Spinal cord (tissue), 10 donors: ENCODE measurements around the gene CYB5D1. TPM values are rescaled to one million over a fixed set of nuclear protein-coding genes. Genes with fewer than 3 reads are reported as not detected.

Experiments
- DNase-seq, 6 donors: peaks; one replicate each; pipeline versions ENCODE4 v3.0.0 to v3.0.0-alpha.2; 2013 to 2015; ENCODE audit warnings: low spot score in 6 of 6, low read depth in 4 of 6
- H3K27ac ChIP-seq: one replicate; pipeline ENCODE4 v1.5.1; 2013; ENCODE audit warnings: low read depth, low read length, control low read depth
- H3K27me3 ChIP-seq: one replicate; pipeline ENCODE4 v1.6.1; 2013; ENCODE audit warnings: low read length; ENCODE audit not compliant: control insufficient read depth, insufficient read depth
- H3K36me3 ChIP-seq: one replicate; pipeline ENCODE4 v1.6.1; 2013; ENCODE audit warnings: low read length; ENCODE audit not compliant: control insufficient read depth, insufficient read depth
- H3K4me1 ChIP-seq: one replicate; pipeline ENCODE4 v1.6.1; 2013; ENCODE audit warnings: low read length; ENCODE audit not compliant: control insufficient read depth, insufficient read depth
- H3K4me3 ChIP-seq: one replicate; pipeline ENCODE4 v1.5.1; 2013; ENCODE audit warnings: low read depth, low read length, control low read depth
- H3K9me3 ChIP-seq: one replicate; pipeline ENCODE4 v1.6.1; 2013; ENCODE audit warnings: low read length; ENCODE audit not compliant: control insufficient read depth, insufficient read depth
- WGBS: methylation state at CpG from one replicate; pipeline ENCODE4 v1.1.5; 2013; ENCODE audit warnings: missing lambda C conversion rate; ENCODE audit not compliant: insufficient coverage; 5-methylcytosine and 5-hydroxymethylcytosine counted together
- polyA plus RNA-seq, 2 donors: library from polyadenylated mRNA; unstranded; fragments of 120-200 nt; gene quantifications; one replicate each; pipeline ENCODE4 v1.2.1, GENCODE V29; 2013; ENCODE audit not compliant: insufficient read length in 2 of 2
- total RNA-seq, 2 donors: library from RNA; depleted of rRNA in 1 of 2; stranded (reverse); fragments of 120-200 nt in 1 of 2; fragments of >200 nt in 1 of 2; gene quantifications; one replicate each; pipeline versions ENCODE4 v1.2.3 to v1.2.4, GENCODE V29; 2013 to 2014
- donor health status: healthy.

CYB5D1 gene
- total and polyA plus RNA-seq, 4 donors, result 8.2 to 21.9 (median 20.6) TPM

DNA sequence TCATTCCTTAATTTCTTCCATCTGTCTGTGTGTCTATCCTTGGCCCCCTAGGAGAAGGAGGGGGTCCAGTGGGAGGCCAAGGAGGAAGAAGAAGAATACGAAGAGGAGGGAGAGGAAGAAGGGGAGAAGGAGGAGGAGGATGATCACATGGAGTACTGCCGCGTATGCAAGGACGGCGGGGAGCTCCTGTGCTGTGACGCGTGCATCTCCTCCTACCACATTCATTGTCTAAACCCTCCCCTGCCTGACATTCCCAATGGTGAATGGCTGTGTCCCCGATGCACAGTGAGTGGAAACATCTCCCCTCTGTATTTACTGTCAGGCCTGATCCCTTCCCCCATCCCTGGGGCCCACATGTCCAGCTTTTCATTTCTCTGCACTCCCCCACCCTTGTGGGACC is 37.1 kb downstream of the CYB5D1 start:
- Histone ChIP-seq H3K4me3 (no peak overlapping the region), H3K27ac (no peak overlapping the region), H3K27me3 (no peaks in the 10 kb centered on the region), H3K9me3 (no peaks in the 10 kb centered on the region), H3K36me3 (peaks cover 92% of the 10 kb centered on the region), H3K4me1 (peaks cover 14% of the 10 kb centered on the region)
- 96% methylated on average over 4 of the region's 8 CpGs for WGBS
- no peak for DNase-seq

GRCh38 chr17:7897090-7897489 is 39.3 kb downstream of the CYB5D1 start:
- H3K27ac ChIP-seq, result no peak overlapping the region
- H3K27me3 ChIP-seq, result no peaks in the 10 kb centered on the region
- DNase-seq, result no peak
- peaks cover 93% of the 10 kb centered on the region for H3K36me3 ChIP-seq
- no peak overlapping the region for H3K4me3 ChIP-seq
- whole genome bisulfite sequencing, result 90% methylated on average over 13 of the region's 13 CpGs
- peaks cover 7% of the 10 kb centered on the region for H3K4me1 ChIP-seq
- no peaks in the 10 kb centered on the region for H3K9me3 ChIP-seq

DNA sequence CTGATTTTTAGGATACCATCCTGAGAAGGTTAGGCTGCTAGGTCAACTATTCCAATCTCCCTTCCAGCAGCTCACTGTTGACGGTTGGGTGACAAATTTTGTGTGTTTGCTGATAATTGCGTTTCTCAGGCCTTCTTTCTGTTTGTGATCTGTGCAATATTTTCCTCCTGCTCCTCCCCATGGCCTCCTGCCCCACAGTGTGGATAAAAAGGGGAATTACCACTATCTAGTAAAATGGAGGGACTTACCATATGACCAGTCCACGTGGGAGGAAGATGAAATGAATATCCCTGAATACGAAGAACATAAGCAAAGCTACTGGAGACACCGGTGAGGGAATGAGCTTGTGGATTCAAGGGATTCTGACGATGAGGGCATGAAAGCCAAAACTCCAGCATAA is 40.0 kb downstream of the CYB5D1 start:
- WGBS, result 83% methylated on average over 3 of the region's 6 CpGs
- no peaks in the 10 kb centered on the region for H3K9me3 ChIP-seq
- H3K36me3 ChIP-seq, result peaks cover 94% of the 10 kb centered on the region
- DNase-seq, result peak in 2 of 6 donors; percentile 39 to 48
- H3K4me1 ChIP-seq, result peaks cover 7% of the 10 kb centered on the region
- H3K4me3 ChIP-seq, result no peak overlapping the region
- H3K27ac ChIP-seq, result no peak overlapping the region
- H3K27me3 ChIP-seq, result no peaks in the 10 kb centered on the region

DNA sequence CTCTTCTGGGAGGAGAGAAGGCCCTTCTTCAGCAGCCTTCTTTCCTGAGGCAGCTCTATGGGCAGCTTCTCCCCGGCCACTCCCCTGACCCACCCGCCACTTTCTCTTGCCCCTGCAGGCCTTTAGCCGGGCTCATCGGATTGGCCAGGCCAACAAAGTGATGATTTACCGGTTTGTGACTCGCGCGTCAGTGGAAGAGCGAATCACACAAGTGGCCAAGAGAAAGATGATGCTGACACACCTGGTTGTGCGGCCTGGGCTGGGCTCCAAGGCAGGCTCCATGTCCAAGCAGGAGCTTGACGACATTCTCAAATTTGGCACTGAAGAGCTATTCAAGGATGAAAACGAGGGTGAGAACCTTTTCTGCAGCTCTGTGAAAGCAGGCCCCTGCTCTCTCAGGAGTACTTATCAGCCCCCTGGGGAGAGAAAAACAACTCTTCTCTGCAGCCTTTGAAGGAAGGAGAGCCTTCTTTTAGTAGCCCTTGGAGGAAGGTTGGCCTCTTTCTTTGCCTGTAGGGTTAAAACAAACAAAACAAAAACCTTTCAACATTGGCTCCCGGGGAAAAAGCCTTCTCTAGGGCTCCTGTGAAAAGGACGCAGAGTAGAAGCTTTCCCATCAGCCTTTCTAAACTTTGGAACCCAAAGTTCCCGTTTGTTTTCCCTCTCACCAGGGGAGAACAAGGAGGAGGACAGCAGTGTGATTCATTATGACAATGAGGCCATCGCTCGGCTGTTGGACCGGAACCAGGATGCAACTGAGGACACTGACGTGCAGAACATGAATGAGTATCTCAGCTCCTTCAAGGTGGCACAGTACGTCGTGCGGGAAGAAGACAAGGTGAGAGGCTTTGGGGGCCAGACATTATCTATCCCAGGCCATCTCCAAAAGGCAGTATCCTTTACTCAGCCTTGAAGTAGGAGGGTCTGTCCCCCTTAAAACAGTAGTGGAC is 45.6 kb downstream of the CYB5D1 start:
- WGBS, result 38% methylated on average over 15 of the region's 22 CpGs
- Histone ChIP-seq H3K27ac (no peak overlapping the region), H3K27me3 (no peaks in the 10 kb centered on the region), H3K36me3 (peaks cover 92% of the 10 kb centered on the region), H3K4me1 (peaks cover 5% of the 10 kb centered on the region), H3K9me3 (no peaks in the 10 kb centered on the region), H3K4me3 (no peak overlapping the region)
- DNase-seq, result peak in 2 of 6 donors; percentile 7 to 33

DNA sequence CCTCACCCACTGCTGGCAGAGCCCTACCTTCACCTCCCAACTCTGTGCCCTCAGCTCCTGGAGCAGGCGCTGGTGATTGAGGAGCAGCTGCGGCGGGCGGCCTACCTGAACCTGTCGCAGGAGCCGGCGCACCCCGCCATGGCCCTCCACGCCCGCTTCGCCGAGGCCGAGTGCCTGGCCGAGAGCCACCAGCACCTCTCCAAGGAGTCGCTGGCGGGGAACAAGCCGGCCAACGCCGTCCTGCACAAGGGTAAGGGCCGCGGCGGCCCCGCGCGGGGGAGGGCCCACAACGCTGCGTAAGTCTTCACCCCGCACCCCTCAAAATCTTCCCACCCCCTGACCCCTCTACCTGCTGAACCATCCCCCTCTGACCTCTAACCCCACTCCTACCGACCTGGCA is 51.3 kb downstream of the CYB5D1 start:
- no peak overlapping the region for H3K27ac ChIP-seq
- 95% methylated on average over 28 of the region's 29 CpGs for WGBS
- no peaks in the 10 kb centered on the region for H3K9me3 ChIP-seq
- DNase-seq, result no peak
- no peak overlapping the region for H3K4me3 ChIP-seq
- H3K27me3 ChIP-seq, result no peaks in the 10 kb centered on the region
- H3K4me1 ChIP-seq, result peaks cover under 1% of the 10 kb centered on the region
- H3K36me3 ChIP-seq, result peaks cover 78% of the 10 kb centered on the region

DNA sequence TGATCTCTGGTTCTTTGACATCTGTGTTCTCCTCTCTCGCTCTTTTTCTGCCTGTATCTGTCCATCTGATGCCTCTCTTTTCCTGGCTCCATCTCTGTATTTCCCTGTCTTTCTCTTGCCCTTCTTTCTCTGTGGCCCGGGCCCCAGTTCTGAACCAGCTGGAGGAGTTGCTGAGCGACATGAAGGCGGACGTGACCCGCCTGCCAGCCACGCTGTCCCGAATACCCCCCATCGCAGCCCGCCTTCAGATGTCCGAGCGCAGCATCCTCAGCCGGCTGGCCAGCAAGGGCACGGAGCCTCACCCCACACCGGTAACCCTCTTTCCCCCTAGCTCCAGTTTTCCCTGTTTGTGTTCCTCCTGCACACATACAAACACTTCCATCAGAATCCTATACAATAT is 52.5 kb downstream of the CYB5D1 start:
- no peak for DNase-seq
- H3K36me3 ChIP-seq, result peaks cover 68% of the 10 kb centered on the region
- peaks cover 8% of the 10 kb centered on the region for H3K4me1 ChIP-seq
- 92% methylated on average over 15 of the region's 15 CpGs for WGBS
- H3K27me3 ChIP-seq, result no peaks in the 10 kb centered on the region
- H3K4me3 ChIP-seq, result no peak overlapping the region
- H3K27ac ChIP-seq, result no peak overlapping the region
- H3K9me3 ChIP-seq, result no peaks in the 10 kb centered on the region

DNA sequence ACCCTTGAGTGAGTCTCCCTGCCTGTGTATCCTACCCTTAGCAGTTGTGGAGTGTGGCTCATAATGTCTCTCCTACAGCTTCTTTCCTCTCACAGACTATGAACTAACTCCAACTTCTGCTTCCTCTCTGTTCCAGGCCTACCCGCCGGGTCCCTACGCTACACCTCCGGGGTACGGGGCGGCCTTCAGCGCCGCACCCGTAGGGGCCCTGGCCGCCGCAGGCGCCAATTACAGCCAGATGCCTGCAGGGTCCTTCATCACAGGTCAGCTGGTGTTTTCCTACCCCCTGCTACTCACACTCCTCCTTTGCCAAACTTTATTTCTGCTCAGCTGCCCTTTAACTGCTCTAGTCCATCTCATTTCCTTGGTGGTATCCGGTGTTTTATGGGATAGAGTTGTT is 52.9 kb downstream of the CYB5D1 start:
- H3K36me3 ChIP-seq, result peaks cover 64% of the 10 kb centered on the region
- no peak overlapping the region for H3K27ac ChIP-seq
- no peak for DNase-seq
- peaks cover 10% of the 10 kb centered on the region for H3K4me1 ChIP-seq
- H3K9me3 ChIP-seq, result no peaks in the 10 kb centered on the region
- no peak overlapping the region for H3K4me3 ChIP-seq
- no peaks in the 10 kb centered on the region for H3K27me3 ChIP-seq
- 95% methylated on average over 12 of the region's 13 CpGs for WGBS

- Histone ChIP-seq H3K27me3 (no peaks in the 10 kb centered on the region), H3K27ac (no peak overlapping the region), H3K9me3 (no peaks in the 10 kb centered on the region), H3K4me1 (peaks cover 12% of the 10 kb centered on the region), H3K36me3 (peaks cover 60% of the 10 kb centered on the region), H3K4me3 (no peak overlapping the region)
- no peak for DNase-seq
- 82% methylated on average over 2 of the region's 9 CpGs for WGBS
These were observed 53.3 kb downstream of the CYB5D1 start for GRCh38 chr17:7911116-7911515.
